Naive thymus-derived CD4-positive, alpha-beta T cell (primary cell): ENCODE data around the gene MTMR3. TPM values are rescaled to one million over a fixed set of nuclear protein-coding genes. Genes with fewer than 3 reads are reported as not detected.
A peak's percentile ranks its signal among the peaks of the same experiment; 100 is the strongest.

ENCODE experiments used
- ATAC-seq: fragments of 150-1000 bp; cut with Tn5 transposase; 2 replicates; pipeline ENCODE4 v1.10.0; 2021; ENCODE audit warnings: mild to moderate bottlenecking, moderate library complexity
- CTCF ChIA-PET: fragments of 350-600 bp; sonication (Branson Sonifier 250); formaldehyde crosslinking; loops from one replicate; lab custom pipeline; 2021; ENCODE audit warnings: antibody characterized with exemption; lab: Charles Lee
- POLR2A ChIA-PET: fragments of 350-600 bp; sonication (Branson Sonifier 250); formaldehyde crosslinking; loops from one replicate; lab custom pipeline; 2021; ENCODE audit warnings: antibody characterized with exemption, inconsistent platforms; lab: Charles Lee
- DNase-seq, 9 donors: peaks; one replicate each; pipeline versions ENCODE4 v3.0.0 to v3.0.0-alpha.2; 2020 to 2022; ENCODE audit warnings: mixed read lengths in 1 of 9
- H3K27ac ChIP-seq: one replicate; pipeline ENCODE4 v1.7.0; 2013; ENCODE audit warnings: mild to moderate bottlenecking, low read depth, low read length, moderate library complexity
- H3K27me3 ChIP-seq, 2 donors: one replicate each; pipeline ENCODE4 v1.7.0; 2013; ENCODE audit warnings: low read length in 2 of 2, mild to moderate bottlenecking in 2 of 2, moderate library complexity in 2 of 2; ENCODE audit not compliant: control insufficient read depth in 2 of 2, insufficient read depth in 2 of 2
- H3K36me3 ChIP-seq, 3 experiments: 1 replicate in 2 of 3; 2 replicates in 1 of 3; pipeline ENCODE4 v1.7.0; 2013; ENCODE audit warnings: low read length in 3 of 3, mild to moderate bottlenecking in 3 of 3, moderate library complexity in 1 of 3; ENCODE audit not compliant: insufficient read depth in 3 of 3, control insufficient read depth in 2 of 3
- H3K4me1 ChIP-seq, 2 donors: one replicate each; pipeline ENCODE4 v1.7.0; 2013; ENCODE audit warnings: low read length in 2 of 2, mild to moderate bottlenecking in 2 of 2, moderate library complexity in 1 of 2; ENCODE audit not compliant: control insufficient read depth in 2 of 2, insufficient read depth in 2 of 2
- H3K4me3 ChIP-seq: 2 replicates; pipeline ENCODE4 v1.7.0; 2013; ENCODE audit warnings: mild to moderate bottlenecking, low read length
- H3K9me3 ChIP-seq, 3 experiments: 1 replicate in 2 of 3; 2 replicates in 1 of 3; pipeline ENCODE4 v1.7.0; 2013; ENCODE audit warnings: low read length in 3 of 3; ENCODE audit not compliant: control insufficient read depth in 2 of 3
- H3K27ac Mint-ChIP-seq, 9 donors: one replicate each; pipeline ENCODE4 v1.8.0; 2020 to 2022; ENCODE audit warnings: mixed read lengths in 9 of 9, mild to moderate bottlenecking in 8 of 9, moderate library complexity in 5 of 9, inconsistent platforms in 2 of 9
- H3K27me3 Mint-ChIP-seq, 5 donors: one replicate each; pipeline ENCODE4 v1.8.0; 2021 to 2022; ENCODE audit warnings: mixed read lengths in 5 of 5, mild to moderate bottlenecking in 1 of 5
- H3K36me3 Mint-ChIP-seq, 5 donors: one replicate each; pipeline ENCODE4 v1.8.0; 2020 to 2022; ENCODE audit warnings: mixed read lengths in 5 of 5, mild to moderate bottlenecking in 3 of 5, inconsistent platforms in 1 of 5
- H3K4me1 Mint-ChIP-seq, 7 donors: one replicate each; pipeline ENCODE4 v1.8.0; 2020 to 2022; ENCODE audit warnings: mixed read lengths in 7 of 7, mild to moderate bottlenecking in 3 of 7, inconsistent platforms in 1 of 7
- H3K4me3 Mint-ChIP-seq, 10 donors: one replicate each; pipeline ENCODE4 v1.8.0; 2020 to 2022; ENCODE audit warnings: mild to moderate bottlenecking in 10 of 10, mixed read lengths in 10 of 10, moderate library complexity in 6 of 10, inconsistent platforms in 2 of 10
- H3K9me3 Mint-ChIP-seq, 11 donors: one replicate each; pipeline ENCODE4 v1.8.0; 2020 to 2022; ENCODE audit warnings: mixed read lengths in 11 of 11, mild to moderate bottlenecking in 4 of 11, inconsistent platforms in 1 of 11, moderate library complexity in 1 of 11
- intact Hi-C, 2 donors: fragments of 100-400 bp; cut with micrococcal nuclease; formaldehyde crosslinking; loops; one replicate each; pipeline ENCODE4 v1.15.1; 2023
- polyA plus RNA-seq, 2 donors: library from polyadenylated mRNA; unstranded; fragments of 300-500 nt; fragmentation: Illumina TruSeq; gene quantifications; one replicate each; pipeline ENCODE4 v1.2.3, GENCODE V29; 2021
- total RNA-seq, 6 experiments: library from RNA in 5 of 6; stranded (reverse) in 5 of 6; gene quantifications; 1 replicate in 5 of 6; 2 replicates in 1 of 6; pipeline ENCODE4 v1.2.3 and lab custom pipeline; 2021 to 2026

The MTMR3 gene
- total and polyA plus RNA-seq, 7 experiments from 2014 or later, result 14.2 to 88.7 (median 60.6) TPM

- ATAC-seq, result no peak
- ChIA-PET POLR2A (no interaction called here), CTCF (no interaction called here)
- H3K27ac ChIP-seq, result no peak overlapping the region
- Mint-ChIP-seq H3K9me3 (no peaks in the 10 kb centered on the region), H3K36me3 (peaks cover 7 to 34% (median 13%) of the 10 kb centered on the region in 5 donors), H3K4me1 (peaks cover 0 to 9% (median 4%) of the 10 kb centered on the region in 7 donors), H3K4me3 (no peak overlapping the region), H3K27me3 (no peaks in the 10 kb centered on the region), H3K27ac (peak overlapping the region in 5 of 9 donors; percentile 6 to 39 (median 26))
- no peaks in the 10 kb centered on the region for H3K27me3 ChIP-seq
- H3K36me3 ChIP-seq, result peaks cover 6 to 33% (median 13%) of the 10 kb centered on the region in 3 experiments
- intact Hi-C loops, result no loop called here
- H3K4me1 ChIP-seq, result no peaks in the 10 kb centered on the region
- H3K4me3 ChIP-seq, result no peak overlapping the region
- H3K9me3 ChIP-seq, result no peaks in the 10 kb centered on the region
- DNase-seq, result no peak
These were observed 111.2 kb downstream of the MTMR3 start for GRCh38 chr22:29994027-29994715.

GRCh38 chr22:29994943-29995342 is 112.0 kb downstream of the MTMR3 start:
- H3K4me1 Mint-ChIP-seq, result peaks cover 0 to 9% (median 4%) of the 10 kb centered on the region in 7 donors
- no peaks in the 10 kb centered on the region for H3K27me3 Mint-ChIP-seq
- H3K27ac ChIP-seq, result no peak overlapping the region
- POLR2A ChIA-PET, result no interaction called here
- H3K27ac Mint-ChIP-seq, result peak overlapping the region in 8 of 9 donors; percentile 11 to 77 (median 43)
- H3K36me3 Mint-ChIP-seq, result peaks cover 7 to 29% (median 12%) of the 10 kb centered on the region in 5 donors
- H3K36me3 ChIP-seq, result peaks cover 10 to 36% (median 13%) of the 10 kb centered on the region in 3 experiments
- no peaks in the 10 kb centered on the region for H3K27me3 ChIP-seq
- intact Hi-C loops, result no loop called here
- no peak overlapping the region for H3K4me3 ChIP-seq
- no peak for DNase-seq
- no peaks in the 10 kb centered on the region for H3K4me1 ChIP-seq
- H3K9me3 Mint-ChIP-seq, result no peaks in the 10 kb centered on the region
- ATAC-seq, result no peak
- H3K4me3 Mint-ChIP-seq, result no peak overlapping the region
- H3K9me3 ChIP-seq, result no peaks in the 10 kb centered on the region
- CTCF ChIA-PET, result no interaction called here

- H3K27ac ChIP-seq, result no peak overlapping the region
- no peaks in the 10 kb centered on the region for H3K9me3 Mint-ChIP-seq
- peaks cover 0 to 9% (median 4%) of the 10 kb centered on the region in 7 donors for H3K4me1 Mint-ChIP-seq
- H3K27me3 ChIP-seq, result no peaks in the 10 kb centered on the region
- no peak overlapping the region for H3K4me3 ChIP-seq
- ATAC-seq, result no peak
- H3K27ac Mint-ChIP-seq, result peak overlapping the region in 1 of 9 donors; percentile 67
- ChIA-PET CTCF (no interaction called here), POLR2A (interaction anchor here (0.7 kb wide), 1 partner anchor 189 kb away, joined by 4 read pairs; no protein-coding TSS in a partner anchor)
- H3K36me3 ChIP-seq, result peaks cover 8 to 32% (median 10%) of the 10 kb centered on the region in 3 experiments
- intact Hi-C loops, result no loop called here
- no peak for DNase-seq
- H3K27me3 Mint-ChIP-seq, result no peaks in the 10 kb centered on the region
- H3K36me3 Mint-ChIP-seq, result peaks cover 0 to 24% (median 9%) of the 10 kb centered on the region in 5 donors
- H3K9me3 ChIP-seq, result no peaks in the 10 kb centered on the region
- H3K4me1 ChIP-seq, result no peaks in the 10 kb centered on the region
- no peak overlapping the region for H3K4me3 Mint-ChIP-seq
These were observed 114.1 kb downstream of the MTMR3 start for GRCh38 chr22:29997107-29997506.

- Mint-ChIP-seq H3K36me3 (peaks cover 0 to 22% (median 9%) of the 10 kb centered on the region in 5 donors), H3K27ac (peak overlapping the region in 3 of 9 donors; percentile 41 to 67 (median 58)), H3K27me3 (no peaks in the 10 kb centered on the region), H3K4me3 (no peak overlapping the region), H3K9me3 (no peaks in the 10 kb centered on the region), H3K4me1 (peaks cover 0 to 9% (median 4%) of the 10 kb centered on the region in 7 donors)
- Histone ChIP-seq H3K36me3 (peaks cover 7 to 36% (median 10%) of the 10 kb centered on the region in 3 experiments), H3K27ac (no peak overlapping the region), H3K4me3 (no peak overlapping the region), H3K9me3 (no peaks in the 10 kb centered on the region), H3K27me3 (no peaks in the 10 kb centered on the region), H3K4me1 (no peaks in the 10 kb centered on the region)
- DNase-seq (no peak), ATAC-seq (no peak)
- ChIA-PET POLR2A (no interaction called here), CTCF (no interaction called here)
- intact Hi-C loops, result no loop called here
These were observed 114.5 kb downstream of the MTMR3 start for GRCh38 chr22:29997516-29997915.

GRCh38 chr22:29998627-29999384 is 115.8 kb downstream of the MTMR3 start:
- ChIA-PET CTCF (interaction anchor here (0.6 kb wide), 1 partner anchor 138 kb away, joined by 8 read pairs; no protein-coding TSS in a partner anchor), POLR2A (interaction anchor here (0.7 kb wide), 1 partner anchor 68 kb away, joined by 3 read pairs; no protein-coding TSS in a partner anchor)
- Histone ChIP-seq H3K4me1 (no peaks in the 10 kb centered on the region), H3K27me3 (no peaks in the 10 kb centered on the region), H3K36me3 (peaks cover 1 to 38% (median 10%) of the 10 kb centered on the region in 3 experiments), H3K9me3 (no peaks in the 10 kb centered on the region), H3K27ac (no peak overlapping the region), H3K4me3 (no peak overlapping the region)
- ATAC-seq (no peak), DNase-seq (no peak)
- Mint-ChIP-seq H3K9me3 (no peaks in the 10 kb centered on the region), H3K27me3 (no peaks in the 10 kb centered on the region), H3K4me3 (no peak overlapping the region), H3K27ac (peak overlapping the region in 4 of 9 donors; percentile 21 to 75 (median 58)), H3K4me1 (peaks cover 0 to 6% (median 4%) of the 10 kb centered on the region in 7 donors), H3K36me3 (peaks cover 4 to 20% (median 9%) of the 10 kb centered on the region in 5 donors)
- intact Hi-C loops, result no loop called here

GRCh38 chr22:30000566-30000965 is 117.6 kb downstream of the MTMR3 start:
- Histone ChIP-seq H3K4me1 (no peaks in the 10 kb centered on the region), H3K9me3 (no peaks in the 10 kb centered on the region), H3K36me3 (peaks cover 0 to 34% (median 10%) of the 10 kb centered on the region in 3 experiments), H3K27ac (no peak overlapping the region), H3K4me3 (no peak overlapping the region), H3K27me3 (no peaks in the 10 kb centered on the region)
- ChIA-PET CTCF (interaction anchor here (1.1 kb wide), 1 partner anchor 375 kb away, joined by 3 read pairs; no protein-coding TSS in a partner anchor), POLR2A (interaction anchor here (0.6 kb wide), 1 partner anchor 64 kb away, joined by 4 read pairs; no protein-coding TSS in a partner anchor)
- Mint-ChIP-seq H3K9me3 (no peaks in the 10 kb centered on the region), H3K4me3 (no peak overlapping the region), H3K4me1 (peaks cover 0 to 6% (median 1%) of the 10 kb centered on the region in 7 donors), H3K27ac (peak overlapping the region in 3 of 9 donors; percentile 26 to 77 (median 30)), H3K27me3 (no peaks in the 10 kb centered on the region), H3K36me3 (peaks cover 4 to 19% (median 6%) of the 10 kb centered on the region in 5 donors)
- DNase-seq (peak in 1 of 9 donors; percentile 30), ATAC-seq (no peak)
- intact Hi-C loops, result loop anchor here in 1 of 2 donors (10.0 kb wide), 1 partner anchor 116 kb away; the partner anchor contains the start of gene MTMR3
